Stimulated activated CD4-positive, alpha-beta T cell treated with anti-CD3 and anti-CD28 coated beads, Interleukin-2, amount 100 ng/mL, for 4 hours (primary cell): ENCODE results near the gene GPR137.
A peak's percentile ranks its signal among the peaks of the same experiment; 100 is the strongest.

Experiments used
- DNase-seq: peaks from one replicate; pipeline ENCODE4 v3.0.0-alpha.2; 2020; ENCODE audit warnings: low read depth

The GPR137 gene

GRCh38 chr11:64249563-64250414 lies 35.9 kb upstream of the GPR137 start:
- DNase-seq: no peak

GRCh38 chr11:64250415-64251015 lies 35.1 kb upstream of the GPR137 start:
- no peak for DNase-seq

GRCh38 chr11:64251016-64251752 lies 34.5 kb upstream of the GPR137 start, which contains the start of gene PLCB3:
Gene PLCB3, plus strand, starts transcription at chr11:64251530. Its CDS starts 120 bp downstream, at chr11:64251650.
- DNase-seq: peak; percentile 44

GRCh38 chr11:64251753-64252002 lies 34.0 kb upstream of the GPR137 start:
- DNase-seq: no peak

- DNase-seq: no peak
These were observed 33.4 kb upstream of the GPR137 start for GRCh38 chr11:64252003-64252872.

- no peak for DNase-seq
These were observed 32.6 kb upstream of the GPR137 start for GRCh38 chr11:64253043-64253442.

- no peak for DNase-seq
These were observed 32.2 kb upstream of the GPR137 start for GRCh38 chr11:64253481-64253880.

- DNase-seq: no peak
These were observed 31.3 kb upstream of the GPR137 start for GRCh38 chr11:64254326-64254725.

- no peak for DNase-seq
These were observed 30.2 kb upstream of the GPR137 start for GRCh38 chr11:64255135-64256128.

GRCh38 chr11:64256300-64256699 lies 29.3 kb upstream of the GPR137 start:
- DNase-seq: no peak

GRCh38 chr11:64258356-64258755 lies 27.3 kb upstream of the GPR137 start:
- no peak for DNase-seq

GRCh38 chr11:64258946-64259532 lies 26.6 kb upstream of the GPR137 start:
- DNase-seq: no peak

- DNase-seq: no peak
These were observed 26.0 kb upstream of the GPR137 start for GRCh38 chr11:64259533-64260067.

- no peak for DNase-seq
These were observed 25.4 kb upstream of the GPR137 start for GRCh38 chr11:64260147-64260708.

GRCh38 chr11:64261556-64262080 lies 24.0 kb upstream of the GPR137 start:
- DNase-seq: no peak

GRCh38 chr11:64262271-64263002 lies 23.2 kb upstream of the GPR137 start:
- no peak for DNase-seq

GRCh38 chr11:64263021-64263946 lies 22.4 kb upstream of the GPR137 start:
- no peak for DNase-seq

- no peak for DNase-seq
These were observed 21.7 kb upstream of the GPR137 start for GRCh38 chr11:64263947-64264317.
